Nephron (organoid): ENCODE data around the gene CCDC9B.

ENCODE experiments used
- H3K27ac Mint-ChIP-seq, 3 experiments: 2 replicates each; pipeline ENCODE4 v1.8.0; 2020; ENCODE audit warnings: mixed read lengths in 3 of 3, mild to moderate bottlenecking in 2 of 3, moderate library complexity in 1 of 3
- H3K27me3 Mint-ChIP-seq: 2 replicates; pipeline ENCODE4 v1.8.0; 2021; ENCODE audit warnings: low read depth, mild to moderate bottlenecking, moderate library complexity, mixed read lengths
- H3K36me3 Mint-ChIP-seq: 2 replicates; pipeline ENCODE4 v1.8.0; 2020; ENCODE audit warnings: low read depth, mixed read lengths
- H3K4me1 Mint-ChIP-seq: 2 replicates; pipeline ENCODE4 v1.8.0; 2020; ENCODE audit warnings: mixed read lengths
- H3K4me3 Mint-ChIP-seq, 3 experiments: 2 replicates each; pipeline ENCODE4 v1.8.0; 2020; ENCODE audit warnings: mild to moderate bottlenecking in 3 of 3, mixed read lengths in 3 of 3, moderate library complexity in 2 of 3
- H3K9me3 Mint-ChIP-seq: 2 replicates; pipeline ENCODE4 v1.8.0; 2020; ENCODE audit warnings: mixed read lengths
- TF ChIP-seq, protein P1 (sequence below), 3 experiments: fragments of 200-600 bp; sonication (generic); IDR thresholded peaks; one replicate each; pipeline ENCODE4 v1.5.0; 2021; ENCODE audit warnings: antibody characterized with exemption in 3 of 3; ENCODE audit not compliant: unreplicated experiment in 3 of 3

Gene CCDC9B

GRCh38 chr15:40369971-40370370, 29.2 kb upstream of the CCDC9B start:
- TF ChIP-seq, protein P1, sequence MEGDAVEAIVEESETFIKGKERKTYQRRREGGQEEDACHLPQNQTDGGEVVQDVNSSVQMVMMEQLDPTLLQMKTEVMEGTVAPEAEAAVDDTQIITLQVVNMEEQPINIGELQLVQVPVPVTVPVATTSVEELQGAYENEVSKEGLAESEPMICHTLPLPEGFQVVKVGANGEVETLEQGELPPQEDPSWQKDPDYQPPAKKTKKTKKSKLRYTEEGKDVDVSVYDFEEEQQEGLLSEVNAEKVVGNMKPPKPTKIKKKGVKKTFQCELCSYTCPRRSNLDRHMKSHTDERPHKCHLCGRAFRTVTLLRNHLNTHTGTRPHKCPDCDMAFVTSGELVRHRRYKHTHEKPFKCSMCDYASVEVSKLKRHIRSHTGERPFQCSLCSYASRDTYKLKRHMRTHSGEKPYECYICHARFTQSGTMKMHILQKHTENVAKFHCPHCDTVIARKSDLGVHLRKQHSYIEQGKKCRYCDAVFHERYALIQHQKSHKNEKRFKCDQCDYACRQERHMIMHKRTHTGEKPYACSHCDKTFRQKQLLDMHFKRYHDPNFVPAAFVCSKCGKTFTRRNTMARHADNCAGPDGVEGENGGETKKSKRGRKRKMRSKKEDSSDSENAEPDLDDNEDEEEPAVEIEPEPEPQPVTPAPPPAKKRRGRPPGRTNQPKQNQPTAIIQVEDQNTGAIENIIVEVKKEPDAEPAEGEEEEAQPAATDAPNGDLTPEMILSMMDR (IDR thresholded peaks at IDR 0.05; ENCODE audit: unreplicated experiment in 3 of 3) = no peak
- Mint-ChIP-seq H3K27ac (no peak overlapping the region), H3K27me3 (peaks cover 35% of the 10 kb centered on the region), H3K36me3 (no peaks in the 10 kb centered on the region), H3K9me3 (no peaks in the 10 kb centered on the region), H3K4me1 (peaks cover 28% of the 10 kb centered on the region), H3K4me3 (no peak overlapping the region)

- Mint-ChIP-seq H3K27me3 (peaks cover 40% of the 10 kb centered on the region), H3K4me3 (peak overlapping the region in 1 of 3 experiments; percentile 64), H3K27ac (peak overlapping the region in 1 of 3 experiments; percentile 55), H3K4me1 (peaks cover 28% of the 10 kb centered on the region), H3K9me3 (no peaks in the 10 kb centered on the region), H3K36me3 (no peaks in the 10 kb centered on the region)
- TF ChIP-seq, protein P1 (IDR thresholded peaks at IDR 0.05; ENCODE audit: unreplicated experiment in 3 of 3) = no peak
These were observed 28.7 kb upstream of the CCDC9B start for GRCh38 chr15:40369474-40369869.

GRCh38 chr15:40368719-40369473, 28.2 kb upstream of the CCDC9B start:
- H3K9me3 Mint-ChIP-seq = no peaks in the 10 kb centered on the region
- peak overlapping the region in 1 of 3 experiments; percentile 55 for H3K27ac Mint-ChIP-seq
- H3K4me3 Mint-ChIP-seq = peak overlapping the region; percentile 21 to 67 (median 64)
- peaks cover 45% of the 10 kb centered on the region for H3K27me3 Mint-ChIP-seq
- no peaks in the 10 kb centered on the region for H3K36me3 Mint-ChIP-seq
- peaks cover 28% of the 10 kb centered on the region for H3K4me1 Mint-ChIP-seq
- TF ChIP-seq, protein P1 (IDR thresholded peaks at IDR 0.05; ENCODE audit: unreplicated experiment in 3 of 3) = no peak

GRCh38 chr15:40367686-40368611, 27.2 kb upstream of the CCDC9B start:
- TF ChIP-seq, protein P1 (IDR thresholded peaks at IDR 0.05; ENCODE audit: unreplicated experiment in 3 of 3) = peak; percentile 71 to 87 (median 81)
- Mint-ChIP-seq H3K27ac (no peak overlapping the region), H3K27me3 (peaks cover 45% of the 10 kb centered on the region), H3K9me3 (no peaks in the 10 kb centered on the region), H3K4me3 (no peak overlapping the region), H3K4me1 (peaks cover 28% of the 10 kb centered on the region), H3K36me3 (no peaks in the 10 kb centered on the region)

- no peak overlapping the region for H3K27ac Mint-ChIP-seq
- H3K27me3 Mint-ChIP-seq = peaks cover 50% of the 10 kb centered on the region
- H3K4me1 Mint-ChIP-seq = peaks cover 27% of the 10 kb centered on the region
- TF ChIP-seq, protein P1 (IDR thresholded peaks at IDR 0.05; ENCODE audit: unreplicated experiment in 3 of 3) = no peak
- H3K9me3 Mint-ChIP-seq = no peaks in the 10 kb centered on the region
- H3K36me3 Mint-ChIP-seq = no peaks in the 10 kb centered on the region
- H3K4me3 Mint-ChIP-seq = no peak overlapping the region
These were observed 26.6 kb upstream of the CCDC9B start for GRCh38 chr15:40367371-40367685.
